T-cell (primary cell): ENCODE data around the gene MMAB. TPM values are rescaled to one million over a fixed set of nuclear protein-coding genes. Genes with fewer than 3 reads are reported as not detected.

Experiments
- ATAC-seq, 4 experiments: fragments of 200-7000 bp in 3 of 4; fragments of 150-1000 bp in 1 of 4; cut with Tn5 transposase; replicated peaks in 1 of 4; 1 replicate in 3 of 4; 2 replicates in 1 of 4; pipeline ENCODE4 v1.10.0; 2021; ENCODE audit warnings: moderate library complexity in 3 of 4, mild to moderate bottlenecking in 2 of 4, moderate number of reproducible peaks in 1 of 4
- CTCF ChIA-PET, 2 donors: fragments of 300-600 bp; sonication (Branson Sonifier 250); formaldehyde crosslinking; loops; one replicate each; lab custom pipeline; 2022; ENCODE audit warnings: antibody characterized with exemption in 2 of 2; lab: Charles Lee
- POLR2A ChIA-PET, 2 donors: fragments of 300-600 bp; sonication (Branson Sonifier 250); formaldehyde crosslinking; loops; one replicate each; lab custom pipeline; 2022; ENCODE audit warnings: antibody characterized with exemption in 2 of 2; lab: Charles Lee
- DNase-seq, 35 experiments: peaks; one replicate each; pipeline versions ENCODE4 v3.0.0 to v3.0.0-alpha.2; 2013 to 2023
- H3K27ac ChIP-seq: one replicate; pipeline ENCODE4 v1.5.1; 2013; ENCODE audit warnings: low read length
- H3K27me3 ChIP-seq, 2 experiments: replicated peaks in 1 of 2; 1 replicate in 1 of 2; 2 replicates in 1 of 2; pipeline versions ENCODE4 v1.6.1 to v1.7.0; 2013; ENCODE audit warnings: low read length in 1 of 2, mixed read lengths in 1 of 2; ENCODE audit not compliant: control insufficient read depth in 2 of 2, insufficient read depth in 2 of 2; ENCODE audit errors: extremely low read depth in 1 of 2
- H3K36me3 ChIP-seq, 2 donors: 1 replicate in 1 of 2; 2 replicates in 1 of 2; pipeline versions ENCODE4 v1.6.1 to v1.7.0; 2013; ENCODE audit warnings: low read length in 1 of 2; ENCODE audit not compliant: control insufficient read depth in 2 of 2, insufficient read depth in 1 of 2; ENCODE audit errors: extremely low read depth in 1 of 2
- H3K4me1 ChIP-seq, 2 experiments: 1 replicate in 1 of 2; 2 replicates in 1 of 2; pipeline versions ENCODE4 v1.6.1 to v1.7.0; 2013; ENCODE audit warnings: low read length in 2 of 2, mixed read lengths in 1 of 2; ENCODE audit not compliant: insufficient read depth in 2 of 2, control insufficient read depth in 1 of 2; ENCODE audit errors: extremely low read depth in 1 of 2
- H3K4me3 ChIP-seq, 2 donors: 1 replicate in 1 of 2; 2 replicates in 1 of 2; pipeline versions ENCODE4 v1.5.1 to v1.7.0; 2013; ENCODE audit warnings: mild to moderate bottlenecking in 2 of 2, low read length in 1 of 2, moderate library complexity in 1 of 2; ENCODE audit not compliant: control insufficient read depth in 1 of 2; ENCODE audit errors: extremely low read depth in 1 of 2
- H3K9me3 ChIP-seq: 2 replicates; pipeline ENCODE4 v1.7.0; 2013
- H3K27ac Mint-ChIP-seq, 2 donors: one replicate each; pipeline ENCODE4 v1.8.0; 2020 to 2021; ENCODE audit warnings: mild to moderate bottlenecking in 2 of 2, mixed read lengths in 2 of 2
- H3K27me3 Mint-ChIP-seq, 2 donors: one replicate each; pipeline ENCODE4 v1.8.0; 2021 to 2022; ENCODE audit warnings: mixed read lengths in 2 of 2
- H3K36me3 Mint-ChIP-seq: one replicate; pipeline ENCODE4 v1.8.0; 2021; ENCODE audit warnings: mixed read lengths
- H3K4me1 Mint-ChIP-seq, 3 donors: one replicate each; pipeline ENCODE4 v1.8.0; 2020 to 2022; ENCODE audit warnings: mixed read lengths in 3 of 3, mild to moderate bottlenecking in 1 of 3
- H3K4me3 Mint-ChIP-seq, 3 donors: one replicate each; pipeline ENCODE4 v1.8.0; 2020 to 2022; ENCODE audit warnings: mild to moderate bottlenecking in 3 of 3, mixed read lengths in 3 of 3, moderate library complexity in 3 of 3
- H3K9me3 Mint-ChIP-seq, 3 donors: one replicate each; pipeline ENCODE4 v1.8.0; 2020 to 2022; ENCODE audit warnings: mixed read lengths in 3 of 3
- WGBS: methylation state at CpG from one replicate; pipeline ENCODE4 v1.1.5; 2013; ENCODE audit warnings: missing lambda C conversion rate; ENCODE audit not compliant: insufficient coverage; 5-methylcytosine and 5-hydroxymethylcytosine counted together
- total RNA-seq, 35 experiments: library from RNA in 6 of 35; stranded (reverse) in 6 of 35; fragments of 120-200 nt in 1 of 35; gene quantifications; one replicate each; pipeline versions ENCODE4 v1.2.1 to v1.2.4 and lab custom pipeline; 2013 to 2026

MMAB gene
- total RNA-seq, 5 donors from 2014 or later (not counting 1 experiment from before 2014, with no cell fraction given): 11.4 to 23.2 (median 15.2) TPM

- no peak for ATAC-seq
- H3K27ac ChIP-seq: no peak overlapping the region
- H3K36me3 Mint-ChIP-seq: peaks cover 75% of the 10 kb centered on the region
- H3K9me3 Mint-ChIP-seq: no peaks in the 10 kb centered on the region
- DNase-seq: no peak
- WGBS: 93% methylated on average over 6 of the region's 6 CpGs
- peaks cover 29 to 81% of the 10 kb centered on the region in 2 donors for H3K36me3 ChIP-seq
- ChIA-PET CTCF (interaction anchor here (0.5 to 1.3 kb wide), 2 partner anchors 254 to 257 kb away, joined by 3 to 4 read pairs; no protein-coding TSS in a partner anchor), POLR2A (no interaction called here)
- no peak overlapping the region for H3K4me3 Mint-ChIP-seq
- H3K9me3 ChIP-seq: no peaks in the 10 kb centered on the region
- no peaks in the 10 kb centered on the region for H3K4me1 Mint-ChIP-seq
- no peaks in the 10 kb centered on the region for H3K27me3 ChIP-seq
- no peak overlapping the region for H3K27ac Mint-ChIP-seq
- no peak overlapping the region for H3K4me3 ChIP-seq
- no peaks in the 10 kb centered on the region for H3K27me3 Mint-ChIP-seq
- no peaks in the 10 kb centered on the region for H3K4me1 ChIP-seq
These were observed 55.7 kb downstream of the MMAB start for GRCh38 chr12:109517619-109518018.

DNA sequence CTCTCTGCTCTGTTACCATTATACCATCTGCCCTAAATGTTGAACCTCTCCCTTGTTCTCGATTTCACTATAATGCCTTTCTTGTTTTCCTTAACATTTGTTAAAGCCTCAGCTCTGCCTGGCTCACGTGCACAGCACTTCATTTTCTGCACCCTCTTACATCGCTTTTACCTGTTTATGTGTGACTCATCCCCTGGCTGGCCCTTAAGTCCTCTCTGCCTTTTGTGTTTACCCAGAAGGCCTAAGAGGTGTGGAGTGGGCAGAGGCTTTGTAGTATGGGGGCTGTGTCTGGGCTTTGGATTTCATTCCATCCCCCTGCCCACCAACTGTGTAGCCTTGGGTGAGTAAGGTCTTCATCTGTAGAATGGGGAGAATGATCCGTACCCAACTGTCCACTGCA is 59.3 kb downstream of the MMAB start:
- H3K27me3 ChIP-seq: no peaks in the 10 kb centered on the region
- peaks cover 38 to 85% of the 10 kb centered on the region in 2 donors for H3K36me3 ChIP-seq
- Mint-ChIP-seq H3K4me3 (no peak overlapping the region), H3K27ac (no peak overlapping the region), H3K9me3 (no peaks in the 10 kb centered on the region), H3K27me3 (no peaks in the 10 kb centered on the region), H3K36me3 (peaks cover 77% of the 10 kb centered on the region), H3K4me1 (no peaks in the 10 kb centered on the region)
- ChIA-PET CTCF (no interaction called here), POLR2A (no interaction called here)
- no peaks in the 10 kb centered on the region for H3K9me3 ChIP-seq
- H3K4me3 ChIP-seq: no peak overlapping the region
- H3K4me1 ChIP-seq: no peaks in the 10 kb centered on the region
- DNase-seq (no peak), ATAC-seq (no peak)
- H3K27ac ChIP-seq: no peak overlapping the region
- WGBS: 100% methylated on average over 1 of the region's 4 CpGs

GRCh38 chr12:109513051-109513450 is 60.3 kb downstream of the MMAB start:
- ChIA-PET POLR2A (no interaction called here), CTCF (no interaction called here)
- Histone ChIP-seq H3K9me3 (no peaks in the 10 kb centered on the region), H3K27me3 (no peaks in the 10 kb centered on the region), H3K27ac (no peak overlapping the region), H3K36me3 (peaks cover 38 to 84% of the 10 kb centered on the region in 2 donors), H3K4me1 (no peaks in the 10 kb centered on the region), H3K4me3 (no peak overlapping the region)
- H3K27me3 Mint-ChIP-seq: no peaks in the 10 kb centered on the region
- ATAC-seq (no peak), DNase-seq (no peak)
- no peaks in the 10 kb centered on the region for H3K9me3 Mint-ChIP-seq
- peaks cover 73% of the 10 kb centered on the region for H3K36me3 Mint-ChIP-seq
- H3K4me3 Mint-ChIP-seq: no peak overlapping the region
- 98% methylated on average over 5 of the region's 8 CpGs for whole genome bisulfite sequencing
- no peak overlapping the region for H3K27ac Mint-ChIP-seq
- no peaks in the 10 kb centered on the region for H3K4me1 Mint-ChIP-seq

- peaks cover 40 to 84% of the 10 kb centered on the region in 2 donors for H3K36me3 ChIP-seq
These were observed 60.7 kb downstream of the MMAB start for GRCh38 chr12:109512608-109513007.

GRCh38 chr12:109510196-109510595 is 63.1 kb downstream of the MMAB start:
- WGBS: 96% methylated on average over 12 of the region's 15 CpGs
- H3K27ac Mint-ChIP-seq: no peak overlapping the region
- Histone ChIP-seq H3K36me3 (peaks cover 43 to 91% of the 10 kb centered on the region in 2 donors), H3K4me1 (no peaks in the 10 kb centered on the region), H3K27me3 (no peaks in the 10 kb centered on the region), H3K9me3 (no peaks in the 10 kb centered on the region), H3K4me3 (no peak overlapping the region), H3K27ac (no peak overlapping the region)
- DNase-seq (no peak), ATAC-seq (no peak)
- peaks cover 64% of the 10 kb centered on the region for H3K36me3 Mint-ChIP-seq
- H3K4me1 Mint-ChIP-seq: no peaks in the 10 kb centered on the region
- ChIA-PET POLR2A (no interaction called here), CTCF (no interaction called here)
- H3K9me3 Mint-ChIP-seq: no peaks in the 10 kb centered on the region
- no peaks in the 10 kb centered on the region for H3K27me3 Mint-ChIP-seq
- no peak overlapping the region for H3K4me3 Mint-ChIP-seq

More at GRCh38 chr12:109512608-109513007, 60.7 kb downstream of the MMAB start:
- Histone ChIP-seq H3K9me3 (no peaks in the 10 kb centered on the region), H3K4me3 (no peak overlapping the region), H3K4me1 (no peaks in the 10 kb centered on the region), H3K27me3 (no peaks in the 10 kb centered on the region), H3K27ac (no peak overlapping the region)
- DNase-seq: no peak
- H3K9me3 Mint-ChIP-seq: no peaks in the 10 kb centered on the region
- no peak overlapping the region for H3K4me3 Mint-ChIP-seq
- peaks cover 73% of the 10 kb centered on the region for H3K36me3 Mint-ChIP-seq
- WGBS: 100% methylated on average over 1 of the region's 1 CpG
- no peak for ATAC-seq
- no peak overlapping the region for H3K27ac Mint-ChIP-seq
- POLR2A ChIA-PET: no interaction called here
- CTCF ChIA-PET: no interaction called here
- H3K4me1 Mint-ChIP-seq: no peaks in the 10 kb centered on the region
- no peaks in the 10 kb centered on the region for H3K27me3 Mint-ChIP-seq

- Histone ChIP-seq H3K9me3 (no peaks in the 10 kb centered on the region), H3K36me3 (peaks cover 33 to 93% of the 10 kb centered on the region in 2 donors), H3K4me3 (no peak overlapping the region), H3K27me3 (no peaks in the 10 kb centered on the region), H3K27ac (no peak overlapping the region), H3K4me1 (no peaks in the 10 kb centered on the region)
- Mint-ChIP-seq H3K27ac (no peak overlapping the region), H3K9me3 (no peaks in the 10 kb centered on the region), H3K4me1 (no peaks in the 10 kb centered on the region), H3K27me3 (no peaks in the 10 kb centered on the region), H3K4me3 (no peak overlapping the region), H3K36me3 (peaks cover 61% of the 10 kb centered on the region)
- ATAC-seq (no peak), DNase-seq (no peak)
- ChIA-PET CTCF (no interaction called here), POLR2A (interaction anchor here in 1 of 2 donors (0.7 kb wide), 1 partner anchor 19 kb away, joined by 4 read pairs; no protein-coding TSS in a partner anchor)
- no CpG with 5 or more reads among the region's 1 CpG for WGBS
These were observed 69.2 kb downstream of the MMAB start for GRCh38 chr12:109504068-109504467.
